GM18870 (cell line): ENCODE results near the gene ZNF853.
"Not testable (repeated sequence)": the region's sequence is repeated elsewhere in the genome, so short reads cannot be mapped to it uniquely, and the experiment has no call there.

ENCODE experiments used
- ATAC-seq: cut with Tn5 transposase; IDR thresholded peaks from one replicate; pipeline ENCODE4 v1.9.1; 2021; ENCODE audit warnings: moderate library complexity; ENCODE audit not compliant: unreplicated experiment

Gene ZNF853

GRCh38 chr7:6614953-6615722 is at the start of gene ZNF853:
Gene ZNF853 (plus strand): TSS chr7:6615610. CDS start chr7:6616175, 565 bp downstream.
- ATAC-seq = no peak

GRCh38 chr7:6565655-6566054 is 49.8 kb upstream of the ZNF853 start:
- no peak for ATAC-seq

GRCh38 chr7:6567886-6568285 is 47.5 kb upstream of the ZNF853 start:
- ATAC-seq = no peak

GRCh38 chr7:6571160-6571779 is 44.1 kb upstream of the ZNF853 start:
- no peak for ATAC-seq

GRCh38 chr7:6575281-6576023 is 40.0 kb upstream of the ZNF853 start:
- ATAC-seq = no peak

- no peak for ATAC-seq
Measured at GRCh38 chr7:6576024-6576866, 39.2 kb upstream of the ZNF853 start.

- not testable (repeated sequence) for ATAC-seq
Measured at GRCh38 chr7:6576867-6577368, 38.5 kb upstream of the ZNF853 start.

GRCh38 chr7:6577369-6578113 is 37.9 kb upstream of the ZNF853 start, which contains the start of gene ZDHHC4:
Gene ZDHHC4 (plus strand): TSS chr7:6577454. CDS start chr7:6580562, 3,108 bp downstream.
- ATAC-seq = peak; percentile 89

- no peak for ATAC-seq
Measured at GRCh38 chr7:6578114-6579084, 37.0 kb upstream of the ZNF853 start.

- ATAC-seq = no peak
Measured at GRCh38 chr7:6579446-6579845, 36.0 kb upstream of the ZNF853 start.

GRCh38 chr7:6585746-6586432 is 29.5 kb upstream of the ZNF853 start:
- ATAC-seq = not testable (repeated sequence)

GRCh38 chr7:6588566-6588965 is 26.8 kb upstream of the ZNF853 start:
- ATAC-seq = no peak

GRCh38 chr7:6589151-6589828 is 26.1 kb upstream of the ZNF853 start:
- no peak for ATAC-seq

GRCh38 chr7:6589829-6590644 is 25.4 kb upstream of the ZNF853 start, which contains the start of gene INTS15:
Gene INTS15 (plus strand): TSS chr7:6590021. CDS start chr7:6590284, 263 bp downstream.
- peak; percentile 68 for ATAC-seq

GRCh38 chr7:6590645-6591110 is 24.7 kb upstream of the ZNF853 start:
- ATAC-seq = peak; percentile 30

- no peak for ATAC-seq
Measured at GRCh38 chr7:6600093-6600492, 15.3 kb upstream of the ZNF853 start.
